GM19328 (cell line): ENCODE measurements around the gene PRKCE.
"Not testable (repeated sequence)": the region's sequence is repeated elsewhere in the genome, so short reads cannot be mapped to it uniquely, and the experiment has no call there.

Experiments
- ATAC-seq: cut with Tn5 transposase; IDR thresholded peaks from one replicate; pipeline ENCODE4 v1.9.1; 2021; ENCODE audit warnings: mild to moderate bottlenecking, moderate library complexity; ENCODE audit not compliant: unreplicated experiment

The PRKCE gene

GRCh38 chr2:46198164-46198883 lies 546.8 kb downstream of the PRKCE start:
- no peak for ATAC-seq

GRCh38 chr2:46198966-46199365 lies 547.5 kb downstream of the PRKCE start:
- no peak for ATAC-seq

GRCh38 chr2:46200100-46200690 lies 548.7 kb downstream of the PRKCE start:
- ATAC-seq = no peak

GRCh38 chr2:46200861-46201605 lies 549.6 kb downstream of the PRKCE start:
- ATAC-seq = no peak

- ATAC-seq = no peak
Measured at GRCh38 chr2:46202453-46202852, 551.0 kb downstream of the PRKCE start.

- ATAC-seq = no peak
Measured at GRCh38 chr2:46202987-46203386, 551.5 kb downstream of the PRKCE start.

GRCh38 chr2:46203636-46204035 lies 552.2 kb downstream of the PRKCE start:
- not testable (repeated sequence) for ATAC-seq

- no peak for ATAC-seq
Measured at GRCh38 chr2:46207591-46207990, 556.1 kb downstream of the PRKCE start.

GRCh38 chr2:46208766-46209165 lies 557.3 kb downstream of the PRKCE start:
- ATAC-seq = no peak

- no peak for ATAC-seq
Measured at GRCh38 chr2:46210063-46210462, 558.6 kb downstream of the PRKCE start.

- no peak for ATAC-seq
Measured at GRCh38 chr2:46211461-46211860, 560.0 kb downstream of the PRKCE start.

- ATAC-seq = no peak
Measured at GRCh38 chr2:46213906-46214305, 562.4 kb downstream of the PRKCE start.

- ATAC-seq = no peak
Measured at GRCh38 chr2:46216213-46216612, 564.7 kb downstream of the PRKCE start.

- ATAC-seq = not testable (repeated sequence)
Measured at GRCh38 chr2:46223514-46223913, 572.0 kb downstream of the PRKCE start.

- ATAC-seq = no peak
Measured at GRCh38 chr2:46225150-46225625, 573.7 kb downstream of the PRKCE start.

GRCh38 chr2:46225730-46226129 lies 574.3 kb downstream of the PRKCE start:
- ATAC-seq = no peak

GRCh38 chr2:46226620-46227019 lies 575.1 kb downstream of the PRKCE start:
- no peak for ATAC-seq

GRCh38 chr2:46227022-46227421 lies 575.5 kb downstream of the PRKCE start:
- ATAC-seq = no peak

- ATAC-seq = no peak
Measured at GRCh38 chr2:46227674-46228289, 576.3 kb downstream of the PRKCE start.

GRCh38 chr2:46229134-46230063 lies 577.9 kb downstream of the PRKCE start:
- no peak for ATAC-seq
